ENCODE results near the gene GAREM1.
"Not testable (repeated sequence)": the region's sequence is repeated elsewhere in the genome, so short reads cannot be mapped to it uniquely, and the experiment has no call there.

Gene GAREM1

GRCh38 chr18:32249147-32249929 is 221.3 kb downstream of the GAREM1 start:
- DNase-seq = no peak

- no peak for DNase-seq
These were observed 225.8 kb downstream of the GAREM1 start for GRCh38 chr18:32244881-32245280.

- DNase-seq = no peak
These were observed 227.3 kb downstream of the GAREM1 start for GRCh38 chr18:32243358-32243757.

GRCh38 chr18:32242395-32242794 is 228.3 kb downstream of the GAREM1 start:
- no peak for DNase-seq

GRCh38 chr18:32238635-32239268 is 231.9 kb downstream of the GAREM1 start:
- no peak for DNase-seq

GRCh38 chr18:32237049-32237448 is 233.6 kb downstream of the GAREM1 start:
- no peak for DNase-seq

GRCh38 chr18:32233348-32233747 is 237.3 kb downstream of the GAREM1 start:
- not testable (repeated sequence) for DNase-seq

GRCh38 chr18:32219431-32220018 is 251.2 kb downstream of the GAREM1 start:
- peak; percentile 33 for DNase-seq

- no peak for DNase-seq
These were observed 254.3 kb downstream of the GAREM1 start for GRCh38 chr18:32216390-32216789.

GRCh38 chr18:32213693-32214092 is 257.0 kb downstream of the GAREM1 start:
- DNase-seq = no peak
